Body of pancreas (tissue), 4 donors: ENCODE data around the gene DDX50.

ENCODE experiments used
- POLR2A ChIP-seq, 3 donors: fragments of 450-650 bp; IDR thresholded peaks; one replicate each; pipeline ENCODE4 v1.6.1; 2016; ENCODE audit warnings: antibody characterized with exemption in 3 of 3, mild to moderate bottlenecking in 2 of 3
- TF ChIP-seq, protein P1 (sequence below), 7 experiments: fragments of 450-650 bp in 4 of 7; fragments of 200-600 bp in 3 of 7; sonication (generic) in 3 of 7; IDR thresholded peaks; one replicate each; pipeline ENCODE4 v1.5.1; 2016 to 2019; ENCODE audit warnings: antibody characterized with exemption in 7 of 7

DNA sequence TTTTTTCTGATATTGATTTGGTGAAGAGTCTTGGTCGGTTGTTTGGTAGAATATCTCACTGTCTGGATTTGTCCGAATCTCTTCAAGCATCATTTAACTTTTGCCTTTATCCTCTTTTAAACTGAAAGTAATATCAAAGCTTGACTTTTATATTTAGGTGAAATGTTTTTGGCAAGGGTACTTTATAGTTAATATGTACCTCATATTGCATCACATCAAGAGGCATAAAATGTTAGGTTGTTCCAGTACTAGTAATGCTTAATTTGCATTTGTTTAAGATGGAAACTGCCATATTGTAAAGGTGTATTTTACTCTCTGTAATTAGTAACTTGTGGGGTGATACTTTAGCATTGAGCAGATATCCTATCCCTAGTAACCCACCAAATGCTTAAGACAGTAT, 37.8 kb downstream of the DDX50 start:
- TF ChIP-seq, protein P1, sequence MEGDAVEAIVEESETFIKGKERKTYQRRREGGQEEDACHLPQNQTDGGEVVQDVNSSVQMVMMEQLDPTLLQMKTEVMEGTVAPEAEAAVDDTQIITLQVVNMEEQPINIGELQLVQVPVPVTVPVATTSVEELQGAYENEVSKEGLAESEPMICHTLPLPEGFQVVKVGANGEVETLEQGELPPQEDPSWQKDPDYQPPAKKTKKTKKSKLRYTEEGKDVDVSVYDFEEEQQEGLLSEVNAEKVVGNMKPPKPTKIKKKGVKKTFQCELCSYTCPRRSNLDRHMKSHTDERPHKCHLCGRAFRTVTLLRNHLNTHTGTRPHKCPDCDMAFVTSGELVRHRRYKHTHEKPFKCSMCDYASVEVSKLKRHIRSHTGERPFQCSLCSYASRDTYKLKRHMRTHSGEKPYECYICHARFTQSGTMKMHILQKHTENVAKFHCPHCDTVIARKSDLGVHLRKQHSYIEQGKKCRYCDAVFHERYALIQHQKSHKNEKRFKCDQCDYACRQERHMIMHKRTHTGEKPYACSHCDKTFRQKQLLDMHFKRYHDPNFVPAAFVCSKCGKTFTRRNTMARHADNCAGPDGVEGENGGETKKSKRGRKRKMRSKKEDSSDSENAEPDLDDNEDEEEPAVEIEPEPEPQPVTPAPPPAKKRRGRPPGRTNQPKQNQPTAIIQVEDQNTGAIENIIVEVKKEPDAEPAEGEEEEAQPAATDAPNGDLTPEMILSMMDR (IDR thresholded peaks at IDR 0.05) = no peak
- TF ChIP-seq POLR2A (IDR thresholded peaks at IDR 0.05) = no peak
